MCF 10A (cell line): ENCODE data around the gene CACNG7. TPM values are rescaled to one million over a fixed set of nuclear protein-coding genes. Genes with fewer than 3 reads are reported as not detected.
"Not testable (repeated sequence)": the region's sequence is repeated elsewhere in the genome, so short reads cannot be mapped to it uniquely, and the experiment has no call there.

Experiments used
- BruUV-seq: library from RNA; stranded (reverse); fragments of 400-500 nt; replicated peaks from 2 replicates; lab custom pipeline; 2021; lab: Mats Ljungman, UMichigan
- CTCF ChIA-PET: fragments of 300-600 bp; sonication (Branson Sonifier 250); formaldehyde crosslinking; extraction: SDS; loops from one replicate; lab custom pipeline; 2021; ENCODE audit warnings: antibody characterized with exemption, inconsistent platforms; lab: Yijun Ruan, JAX
- POLR2A ChIA-PET: fragments of 300-600, 350-650 bp; sonication (Branson Sonifier 250); formaldehyde crosslinking; extraction: SDS; loops from one replicate; lab custom pipeline; 2020; ENCODE audit warnings: antibody characterized with exemption, inconsistent platforms; lab: Yijun Ruan, JAX
- DNase-seq: peaks from one replicate; pipeline ENCODE4 v3.0.0-alpha.2; 2018; ENCODE audit not compliant: unreplicated experiment
- H3K27ac Mint-ChIP-seq: one replicate; pipeline ENCODE4 v1.8.0; 2022; ENCODE audit warnings: mild to moderate bottlenecking, low read depth, mixed read lengths; ENCODE audit not compliant: unreplicated experiment
- H3K27me3 Mint-ChIP-seq: one replicate; pipeline ENCODE4 v1.8.0; 2022; ENCODE audit warnings: mixed read lengths; ENCODE audit not compliant: insufficient read depth, unreplicated experiment
- H3K36me3 Mint-ChIP-seq: one replicate; pipeline ENCODE4 v1.8.0; 2022; ENCODE audit warnings: mild to moderate bottlenecking, moderate library complexity, mixed read lengths; ENCODE audit not compliant: insufficient read depth, unreplicated experiment
- H3K4me1 Mint-ChIP-seq: one replicate; pipeline ENCODE4 v1.8.0; 2022; ENCODE audit warnings: mixed read lengths; ENCODE audit not compliant: insufficient read depth, unreplicated experiment
- H3K4me3 Mint-ChIP-seq: one replicate; pipeline ENCODE4 v1.8.0; 2022; ENCODE audit warnings: mild to moderate bottlenecking, moderate library complexity, mixed read lengths; ENCODE audit not compliant: unreplicated experiment
- H3K9me3 Mint-ChIP-seq: one replicate; pipeline ENCODE4 v1.8.0; 2022; ENCODE audit warnings: mixed read lengths; ENCODE audit not compliant: unreplicated experiment
- intact Hi-C: fragments of 100-400 bp; cut with micrococcal nuclease; formaldehyde crosslinking; loops from 2 replicates; pipeline ENCODE4 v1.14.1; 2022
- total RNA-seq: library from RNA; stranded (reverse); gene quantifications from 2 replicates; pipeline ENCODE4 v1.2.3, GENCODE V29; 2022
- TF ChIP-seq, protein P1 (sequence below): fragments of 200-600 bp; IDR thresholded peaks from one replicate; pipeline ENCODE4 v1.8.0; 2022; ENCODE audit warnings: antibody characterized with exemption, mild to moderate bottlenecking; ENCODE audit not compliant: unreplicated experiment

Gene CACNG7
- total RNA-seq, 1 experiment from 2014 or later = not detected

DNA sequence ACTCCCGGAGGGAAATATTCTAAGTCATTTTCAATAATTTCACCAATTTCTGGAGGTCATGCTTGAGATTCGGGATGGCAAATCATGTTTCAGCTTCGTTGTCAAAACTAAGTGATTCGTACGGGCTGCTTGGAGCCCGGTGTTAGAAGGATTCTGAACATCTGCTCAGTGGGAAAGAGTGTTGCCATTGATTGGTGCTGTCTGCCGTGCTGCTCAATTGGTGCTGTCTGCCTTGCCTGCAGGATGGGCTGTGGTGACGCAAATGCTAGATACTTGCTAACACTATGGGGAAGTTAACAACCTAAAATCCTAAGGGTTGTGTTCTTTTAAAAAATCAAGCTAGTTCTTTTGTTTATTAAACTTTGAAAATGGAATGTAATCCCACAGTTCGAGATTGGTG is 36.4 kb downstream of the CACNG7 start:
- Mint-ChIP-seq H3K4me3 (no peak overlapping the region), H3K27ac (no peak overlapping the region), H3K36me3 (no peaks in the 10 kb centered on the region), H3K27me3 (no peaks in the 10 kb centered on the region), H3K9me3 (peaks cover 9% of the 10 kb centered on the region), H3K4me1 (no peaks in the 10 kb centered on the region)
- ChIA-PET POLR2A (no interaction called here), CTCF (interaction anchor here (1.1 kb wide), 1 partner anchor 78 kb away, joined by 3 read pairs; no protein-coding TSS in a partner anchor)
- BruUV-seq = no TSS peak
- peak; percentile 5 for DNase-seq
- TF ChIP-seq, protein P1, sequence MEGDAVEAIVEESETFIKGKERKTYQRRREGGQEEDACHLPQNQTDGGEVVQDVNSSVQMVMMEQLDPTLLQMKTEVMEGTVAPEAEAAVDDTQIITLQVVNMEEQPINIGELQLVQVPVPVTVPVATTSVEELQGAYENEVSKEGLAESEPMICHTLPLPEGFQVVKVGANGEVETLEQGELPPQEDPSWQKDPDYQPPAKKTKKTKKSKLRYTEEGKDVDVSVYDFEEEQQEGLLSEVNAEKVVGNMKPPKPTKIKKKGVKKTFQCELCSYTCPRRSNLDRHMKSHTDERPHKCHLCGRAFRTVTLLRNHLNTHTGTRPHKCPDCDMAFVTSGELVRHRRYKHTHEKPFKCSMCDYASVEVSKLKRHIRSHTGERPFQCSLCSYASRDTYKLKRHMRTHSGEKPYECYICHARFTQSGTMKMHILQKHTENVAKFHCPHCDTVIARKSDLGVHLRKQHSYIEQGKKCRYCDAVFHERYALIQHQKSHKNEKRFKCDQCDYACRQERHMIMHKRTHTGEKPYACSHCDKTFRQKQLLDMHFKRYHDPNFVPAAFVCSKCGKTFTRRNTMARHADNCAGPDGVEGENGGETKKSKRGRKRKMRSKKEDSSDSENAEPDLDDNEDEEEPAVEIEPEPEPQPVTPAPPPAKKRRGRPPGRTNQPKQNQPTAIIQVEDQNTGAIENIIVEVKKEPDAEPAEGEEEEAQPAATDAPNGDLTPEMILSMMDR = no peak
- intact Hi-C loops = no loop called here

DNA sequence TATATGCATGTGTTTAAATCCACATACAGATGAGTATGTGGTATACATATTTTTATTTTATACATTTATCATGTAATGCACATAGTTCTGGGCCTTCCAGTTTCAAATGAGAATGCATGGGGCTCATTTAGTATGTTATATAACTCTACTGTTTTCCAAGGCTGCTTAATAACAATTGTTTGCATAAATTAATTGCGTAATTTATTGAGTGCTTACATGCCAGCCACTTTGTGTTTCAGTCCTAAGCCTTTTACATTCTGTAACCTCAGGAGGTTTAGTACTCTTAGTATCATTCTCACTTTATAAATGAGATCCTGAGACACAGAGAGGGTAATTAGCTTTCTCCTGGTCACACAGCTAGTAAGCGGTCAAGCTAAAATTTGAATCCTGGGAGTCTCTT is 36.9 kb downstream of the CACNG7 start:
- peaks cover 9% of the 10 kb centered on the region for H3K9me3 Mint-ChIP-seq
- intact Hi-C loops = no loop called here
- DNase-seq = no peak
- H3K4me1 Mint-ChIP-seq = no peaks in the 10 kb centered on the region
- POLR2A ChIA-PET = no interaction called here
- BruUV-seq = no TSS peak
- TF ChIP-seq, protein P1 = no peak
- CTCF ChIA-PET = interaction anchor here (0.6 to 1.1 kb wide), 2 partner anchors 20 to 78 kb away, joined by 3 to 4 read pairs; no protein-coding TSS in a partner anchor
- no peak overlapping the region for H3K27ac Mint-ChIP-seq
- no peaks in the 10 kb centered on the region for H3K36me3 Mint-ChIP-seq
- no peaks in the 10 kb centered on the region for H3K27me3 Mint-ChIP-seq
- no peak overlapping the region for H3K4me3 Mint-ChIP-seq

- Mint-ChIP-seq H3K9me3 (peaks cover 6% of the 10 kb centered on the region), H3K27me3 (no peaks in the 10 kb centered on the region)
- POLR2A ChIA-PET = no interaction called here
These were observed 38.5 kb downstream of the CACNG7 start for GRCh38 chr19:53947624-53948023.

DNA sequence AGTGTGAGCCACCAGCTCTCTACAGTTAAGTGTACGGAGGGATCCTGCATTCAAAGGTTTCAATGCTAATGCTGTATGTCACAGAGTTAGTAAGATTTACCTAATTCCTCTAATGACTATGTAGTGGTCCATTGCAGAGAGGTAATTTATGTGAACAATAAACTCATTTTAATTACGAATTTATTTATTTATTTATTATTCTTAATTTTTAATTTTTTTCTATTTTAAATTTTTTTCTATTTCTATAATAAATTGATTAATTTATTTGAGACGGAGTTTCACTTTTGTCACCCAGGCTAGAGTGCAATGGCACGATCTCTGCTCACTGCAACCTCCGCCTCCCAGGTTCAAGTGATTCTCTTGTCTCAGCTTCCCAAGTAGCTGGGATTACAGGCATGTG is 39.5 kb downstream of the CACNG7 start:
- BruUV-seq, H3K27ac Mint-ChIP-seq, DNase-seq, H3K4me1 Mint-ChIP-seq, H3K36me3 Mint-ChIP-seq, H3K9me3 Mint-ChIP-seq, POLR2A ChIA-PET, H3K27me3 Mint-ChIP-seq, intact Hi-C loops, H3K4me3 Mint-ChIP-seq: not testable (repeated sequence)
- CTCF ChIA-PET = interaction anchor here (0.8 to 1.2 kb wide), 2 partner anchors 13 to 74 kb away, joined by 5 read pairs; no protein-coding TSS in a partner anchor

More at GRCh38 chr19:53947624-53948023, 38.5 kb downstream of the CACNG7 start:
- TF ChIP-seq, protein P1 = no peak
- BruUV-seq = no TSS peak
- intact Hi-C loops = no loop called here
- H3K4me1 Mint-ChIP-seq = no peaks in the 10 kb centered on the region
- H3K27ac Mint-ChIP-seq = no peak overlapping the region
- H3K36me3 Mint-ChIP-seq = no peaks in the 10 kb centered on the region
- H3K4me3 Mint-ChIP-seq = no peak overlapping the region
- CTCF ChIA-PET = interaction anchor here (0.5 to 0.8 kb wide), 3 partner anchors 75 to 1142 kb away, joined by 3 to 5 read pairs (median 3); no protein-coding TSS in a partner anchor
- peak; percentile 16 for DNase-seq
